RWPE1 (cell line): ENCODE measurements around the gene MMP20.
A peak's percentile ranks its signal among the peaks of the same experiment; 100 is the strongest.

Source experiments
- CTCF ChIA-PET: fragments of 350-600 bp; sonication (Branson Sonifier 250); formaldehyde crosslinking; extraction: SDS; loops from one replicate; lab custom pipeline; 2021; lab: Yijun Ruan, JAX
- POLR2A ChIA-PET: fragments of 400-600 bp; formaldehyde crosslinking; extraction: SDS; loops from one replicate; lab custom pipeline; 2020; ENCODE audit warnings: antibody characterized with exemption; ENCODE audit not compliant: low non-redundant PET; lab: Yijun Ruan, JAX
- DNase-seq: peaks from one replicate; pipeline ENCODE4 v3.0.0; 2012; ENCODE audit warnings: low spot score
- H3K27ac ChIP-seq: fragments of 450-650 bp; 2 replicates; pipeline ENCODE4 v1.5.1; 2017
- TF ChIP-seq, protein P1 (sequence below): fragments of 450-650 bp; conservative IDR thresholded peaks from 2 replicates; pipeline ENCODE4 v1.5.1; 2017; ENCODE audit warnings: low read depth, mild to moderate bottlenecking

The MMP20 gene

DNA sequence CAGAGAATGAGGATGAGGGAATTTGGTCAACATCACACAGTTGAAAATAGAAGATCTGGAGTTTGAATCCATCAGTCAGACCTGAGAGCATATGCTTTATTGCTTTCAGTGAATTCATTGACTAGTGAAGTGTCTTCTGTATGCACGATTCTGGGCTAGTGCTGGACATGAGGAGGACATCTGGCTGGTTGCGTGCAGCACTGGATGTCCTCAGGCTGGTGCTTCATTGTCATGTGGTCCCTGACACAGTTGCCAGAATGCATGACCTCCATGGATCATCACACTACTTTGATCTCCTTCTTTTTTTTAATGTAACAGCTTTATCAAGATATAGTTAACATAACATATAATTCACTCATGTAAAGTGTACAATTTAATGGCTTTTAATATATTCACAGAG lies 50.1 kb downstream of the MMP20 start:
- TF ChIP-seq, protein P1, sequence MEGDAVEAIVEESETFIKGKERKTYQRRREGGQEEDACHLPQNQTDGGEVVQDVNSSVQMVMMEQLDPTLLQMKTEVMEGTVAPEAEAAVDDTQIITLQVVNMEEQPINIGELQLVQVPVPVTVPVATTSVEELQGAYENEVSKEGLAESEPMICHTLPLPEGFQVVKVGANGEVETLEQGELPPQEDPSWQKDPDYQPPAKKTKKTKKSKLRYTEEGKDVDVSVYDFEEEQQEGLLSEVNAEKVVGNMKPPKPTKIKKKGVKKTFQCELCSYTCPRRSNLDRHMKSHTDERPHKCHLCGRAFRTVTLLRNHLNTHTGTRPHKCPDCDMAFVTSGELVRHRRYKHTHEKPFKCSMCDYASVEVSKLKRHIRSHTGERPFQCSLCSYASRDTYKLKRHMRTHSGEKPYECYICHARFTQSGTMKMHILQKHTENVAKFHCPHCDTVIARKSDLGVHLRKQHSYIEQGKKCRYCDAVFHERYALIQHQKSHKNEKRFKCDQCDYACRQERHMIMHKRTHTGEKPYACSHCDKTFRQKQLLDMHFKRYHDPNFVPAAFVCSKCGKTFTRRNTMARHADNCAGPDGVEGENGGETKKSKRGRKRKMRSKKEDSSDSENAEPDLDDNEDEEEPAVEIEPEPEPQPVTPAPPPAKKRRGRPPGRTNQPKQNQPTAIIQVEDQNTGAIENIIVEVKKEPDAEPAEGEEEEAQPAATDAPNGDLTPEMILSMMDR = no peak
- ChIA-PET CTCF (no interaction called here), POLR2A (no interaction called here)
- DNase-seq = no peak
- no peak overlapping the region for H3K27ac ChIP-seq

DNA sequence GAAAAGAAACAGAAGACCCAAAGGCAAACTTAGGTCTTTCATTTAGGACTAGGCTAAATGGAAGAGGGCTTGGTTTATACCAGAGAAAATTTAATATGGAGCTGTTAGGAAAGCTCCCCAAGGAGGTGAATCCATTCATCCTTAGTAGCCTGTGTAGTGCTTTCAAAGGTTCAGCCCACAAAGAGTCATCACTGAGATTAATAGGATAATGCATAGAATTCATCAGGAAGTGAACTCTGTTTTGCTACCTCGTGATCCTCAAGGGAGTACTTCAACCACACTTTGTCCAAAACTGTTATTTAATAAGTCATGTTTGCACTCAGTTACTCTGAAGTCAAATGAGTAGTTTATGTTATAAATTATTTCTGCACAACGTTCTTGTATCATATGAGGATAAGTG lies 51.3 kb downstream of the MMP20 start:
- CTCF ChIA-PET = interaction anchor here (0.6 kb wide), 1 partner anchor 147 kb away, joined by 3 read pairs; no protein-coding TSS in a partner anchor
- POLR2A ChIA-PET = no interaction called here
- peak; percentile 15 for DNase-seq
- H3K27ac ChIP-seq = no peak overlapping the region
- TF ChIP-seq, protein P1 = no peak

DNA sequence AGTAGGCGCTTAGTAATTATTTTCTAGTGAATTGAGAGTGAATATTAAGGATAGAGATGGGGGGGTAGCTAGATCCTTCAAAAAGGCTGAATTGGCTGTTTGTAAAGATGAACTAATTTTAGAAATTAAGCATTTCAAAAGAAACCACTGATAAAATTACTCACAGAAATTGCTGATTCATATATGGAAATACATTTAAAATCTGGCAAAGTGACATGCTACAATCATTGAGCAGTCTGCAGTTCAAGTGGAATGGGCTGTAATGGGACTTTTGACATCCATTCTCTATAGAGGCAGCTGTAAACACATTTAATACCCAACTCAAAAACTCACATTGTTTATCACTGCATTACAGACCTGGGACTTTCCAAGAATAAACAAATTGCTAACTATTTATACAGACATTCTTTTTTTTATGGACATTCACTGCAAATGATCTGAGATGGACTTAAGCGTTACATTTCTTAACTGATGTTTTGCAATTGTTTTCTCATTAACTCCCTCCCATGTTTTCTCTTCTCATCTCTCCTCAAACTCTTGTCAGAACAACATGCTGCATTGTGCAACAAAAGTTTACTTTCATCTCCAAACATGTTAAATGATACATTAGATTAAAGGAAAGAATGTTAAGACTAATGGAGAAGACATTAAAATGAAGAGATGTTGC lies 52.4 kb downstream of the MMP20 start:
- ChIA-PET CTCF (interaction anchor here (0.7 kb wide), 1 partner anchor 49 kb away, joined by 3 read pairs; no protein-coding TSS in a partner anchor), POLR2A (no interaction called here)
- DNase-seq = no peak
- TF ChIP-seq, protein P1 = no peak
- H3K27ac ChIP-seq = no peak overlapping the region

DNA sequence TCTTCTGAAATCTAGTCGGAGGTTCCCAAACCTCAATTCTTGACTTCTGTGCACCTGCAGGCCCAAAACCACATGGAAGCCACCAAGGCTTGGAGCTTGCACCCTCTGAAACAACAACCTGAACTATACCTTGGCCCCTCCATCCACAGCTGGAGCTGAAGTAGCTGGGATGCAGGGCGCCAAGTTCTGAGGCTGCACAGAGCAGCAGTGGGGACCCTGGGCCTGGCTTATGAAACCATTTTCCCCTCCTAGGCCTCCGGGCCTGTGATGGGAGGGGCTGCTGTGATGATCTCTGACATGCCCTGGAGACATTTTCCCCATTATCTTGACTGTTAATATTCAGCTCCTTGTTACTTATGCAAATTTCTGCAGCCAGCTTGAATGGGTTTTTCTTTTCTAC lies 56.3 kb downstream of the MMP20 start:
- ChIA-PET CTCF (no interaction called here), POLR2A (no interaction called here)
- TF ChIP-seq, protein P1 = no peak
- DNase-seq = no peak
- H3K27ac ChIP-seq = no peak overlapping the region

DNA sequence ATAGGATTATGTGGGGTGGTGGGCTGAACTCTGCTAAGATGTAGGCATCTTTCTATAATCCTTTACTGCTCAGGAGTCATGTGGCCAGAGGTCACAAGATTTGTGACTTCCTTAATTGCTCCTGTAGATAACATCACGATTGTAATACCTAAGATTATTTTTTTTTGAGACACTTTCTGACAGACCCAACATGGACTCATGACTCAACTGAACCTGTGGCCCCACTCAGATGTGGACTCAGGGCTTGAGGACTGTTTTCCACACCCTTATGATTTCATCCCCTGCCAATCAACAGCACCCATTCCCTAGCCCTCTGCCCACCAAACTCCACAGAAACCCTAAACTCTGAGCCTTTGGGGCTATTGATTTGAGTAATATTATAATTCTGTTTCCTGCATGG lies 59.0 kb downstream of the MMP20 start:
- DNase-seq = no peak
- TF ChIP-seq, protein P1 = no peak
- POLR2A ChIA-PET = no interaction called here
- CTCF ChIA-PET = no interaction called here
- H3K27ac ChIP-seq = no peak overlapping the region

DNA sequence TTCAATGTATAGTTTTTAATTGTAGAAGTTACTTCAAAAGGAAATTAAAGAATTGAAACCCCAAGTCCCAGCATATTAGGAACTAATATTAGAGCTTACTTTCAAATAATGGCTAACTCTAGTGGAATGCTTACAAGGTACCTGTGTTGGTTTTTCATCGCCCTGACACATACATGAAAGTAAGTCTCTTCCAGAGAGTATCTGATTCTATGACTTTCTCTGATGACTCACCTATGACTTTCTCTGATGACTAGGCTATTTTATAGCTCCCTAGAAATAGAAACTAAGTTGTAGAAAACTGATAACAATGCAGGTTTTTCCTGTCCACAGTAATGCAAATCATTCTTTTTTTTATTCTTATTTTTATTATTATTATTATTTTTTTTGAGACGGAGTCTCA lies 61.0 kb downstream of the MMP20 start:
- TF ChIP-seq, protein P1 = no peak
- peak overlapping the region; percentile 88 for H3K27ac ChIP-seq
- ChIA-PET POLR2A (interaction anchor here (0.6 kb wide), 1 partner anchor 377 kb away, joined by 3 read pairs; no protein-coding TSS in a partner anchor), CTCF (interaction anchor here (0.6 kb wide), 2 partner anchors 178 to 215 kb away, joined by 3 read pairs; no protein-coding TSS in a partner anchor)
- peak; percentile 92 for DNase-seq
